CD8-positive, alpha-beta memory T cell (primary cell): Measurements from ENCODE around the gene CCDC187. TPM values are rescaled to one million over a fixed set of nuclear protein-coding genes. Genes with fewer than 3 reads are reported as not detected.
"Not testable (repeated sequence)": the region's sequence is repeated elsewhere in the genome, so short reads cannot be mapped to it uniquely, and the experiment has no call there.

ENCODE experiments used
- CTCF ChIA-PET: fragments of 350-600 bp; sonication (Branson Sonifier 250); formaldehyde crosslinking; loops from one replicate; lab custom pipeline; 2021; ENCODE audit warnings: antibody characterized with exemption; lab: Charles Lee
- POLR2A ChIA-PET: fragments of 350-600 bp; sonication (Branson Sonifier 250); formaldehyde crosslinking; loops from one replicate; lab custom pipeline; 2021; ENCODE audit warnings: antibody characterized with exemption; lab: Charles Lee
- DNase-seq, 5 donors: peaks; one replicate each; pipeline versions ENCODE4 v3.0.0 to v3.0.0-alpha.2; 2020 to 2022; ENCODE audit warnings: mixed read lengths in 1 of 5
- H3K27ac ChIP-seq: one replicate; pipeline ENCODE4 v1.7.0; 2013; ENCODE audit warnings: low read depth, mild to moderate bottlenecking, low read length, moderate library complexity
- H3K27me3 ChIP-seq: 2 replicates; pipeline ENCODE4 v1.7.0; 2013; ENCODE audit warnings: low read length, mild to moderate bottlenecking; ENCODE audit not compliant: insufficient read depth, poor library complexity, severe bottlenecking
- H3K36me3 ChIP-seq: 2 replicates; pipeline ENCODE4 v1.7.0; 2013; ENCODE audit warnings: mild to moderate bottlenecking, low read length, moderate library complexity; ENCODE audit not compliant: insufficient read depth
- H3K4me1 ChIP-seq: 2 replicates; pipeline ENCODE4 v1.7.0; 2013; ENCODE audit warnings: mild to moderate bottlenecking, low read length, moderate library complexity; ENCODE audit not compliant: insufficient read depth
- H3K4me3 ChIP-seq: 2 replicates; pipeline ENCODE4 v1.7.0; 2013; ENCODE audit warnings: mild to moderate bottlenecking, low read length
- H3K9me3 ChIP-seq: 2 replicates; pipeline ENCODE4 v1.7.0; 2013; ENCODE audit warnings: mild to moderate bottlenecking, low read length
- H3K27ac Mint-ChIP-seq, 8 donors: one replicate each; pipeline ENCODE4 v1.8.0; 2020 to 2021; ENCODE audit warnings: mixed read lengths in 8 of 8, mild to moderate bottlenecking in 6 of 8, inconsistent platforms in 3 of 8, moderate library complexity in 3 of 8
- H3K27me3 Mint-ChIP-seq, 2 donors: one replicate each; pipeline ENCODE4 v1.8.0; 2020 to 2021; ENCODE audit warnings: mixed read lengths in 2 of 2, mild to moderate bottlenecking in 1 of 2, moderate library complexity in 1 of 2
- H3K36me3 Mint-ChIP-seq, 3 donors: one replicate each; pipeline ENCODE4 v1.8.0; 2020 to 2021; ENCODE audit warnings: mixed read lengths in 3 of 3, inconsistent platforms in 1 of 3, mild to moderate bottlenecking in 1 of 3
- H3K4me1 Mint-ChIP-seq, 3 donors: one replicate each; pipeline ENCODE4 v1.8.0; 2020 to 2021; ENCODE audit warnings: mixed read lengths in 3 of 3, inconsistent platforms in 1 of 3, mild to moderate bottlenecking in 1 of 3
- H3K4me3 Mint-ChIP-seq, 7 donors: one replicate each; pipeline ENCODE4 v1.8.0; 2020 to 2021; ENCODE audit warnings: mixed read lengths in 7 of 7, mild to moderate bottlenecking in 6 of 7, moderate library complexity in 4 of 7, inconsistent platforms in 2 of 7
- H3K9me3 Mint-ChIP-seq, 5 donors: one replicate each; pipeline ENCODE4 v1.8.0; 2020 to 2022; ENCODE audit warnings: mixed read lengths in 5 of 5, mild to moderate bottlenecking in 3 of 5, moderate library complexity in 2 of 5, inconsistent platforms in 1 of 5
- polyA plus RNA-seq: library from polyadenylated mRNA; unstranded; fragments of 300-500 nt; fragmentation: Illumina TruSeq; gene quantifications from one replicate; pipeline ENCODE4 v1.2.3, GENCODE V29; 2021
- total RNA-seq, 2 experiments: library from RNA; stranded (reverse); gene quantifications; one replicate each; pipeline ENCODE4 v1.2.3, GENCODE V29; 2021

Gene CCDC187
- total and polyA plus RNA-seq, 3 experiments from 2014 or later = not detected

- no peaks in the 10 kb centered on the region for H3K9me3 ChIP-seq
- peaks cover 0 to 3% of the 10 kb centered on the region in 2 donors for H3K27me3 Mint-ChIP-seq
- ChIA-PET CTCF (no interaction called here), POLR2A (no interaction called here)
- no peak overlapping the region for H3K27ac ChIP-seq
- H3K4me1 ChIP-seq = no peaks in the 10 kb centered on the region
- no peaks in the 10 kb centered on the region for H3K36me3 Mint-ChIP-seq
- no peak for DNase-seq
- H3K27ac Mint-ChIP-seq = no peak overlapping the region
- H3K4me3 Mint-ChIP-seq = no peak overlapping the region
- no peaks in the 10 kb centered on the region for H3K36me3 ChIP-seq
- H3K4me3 ChIP-seq = no peak overlapping the region
- H3K27me3 ChIP-seq = no peaks in the 10 kb centered on the region
- peaks cover 0 to 2% (median 0%) of the 10 kb centered on the region in 5 donors for H3K9me3 Mint-ChIP-seq
- peaks cover 3 to 5% (median 4%) of the 10 kb centered on the region in 3 donors for H3K4me1 Mint-ChIP-seq
Observed at GRCh38 chr9:136321561-136321960, 17.7 kb upstream of the CCDC187 start.

DNA sequence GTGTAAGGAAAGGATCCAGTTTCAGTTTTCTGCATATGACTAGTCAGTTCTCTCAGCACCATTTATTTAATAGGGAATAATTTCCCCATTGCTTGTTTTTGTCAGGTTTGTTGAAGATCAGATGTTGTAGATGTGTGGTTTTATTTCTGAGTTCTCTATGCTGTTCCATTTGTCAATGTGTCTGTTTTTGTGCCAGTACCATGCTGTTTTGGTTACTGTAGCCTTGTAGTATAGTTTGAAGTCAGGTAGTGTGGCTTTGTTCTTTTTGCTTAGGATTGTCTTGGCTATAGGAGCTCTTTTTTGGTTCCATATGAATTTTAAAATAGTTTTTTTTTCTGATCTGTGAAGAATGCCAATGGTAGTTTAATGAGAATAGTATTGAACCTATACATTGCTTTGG, 17.1 kb upstream of the CCDC187 start:
- DNase-seq, H3K36me3 Mint-ChIP-seq, H3K4me3 Mint-ChIP-seq, H3K27ac ChIP-seq, H3K36me3 ChIP-seq, H3K4me1 ChIP-seq, H3K4me3 ChIP-seq, H3K9me3 Mint-ChIP-seq, H3K27me3 Mint-ChIP-seq, H3K9me3 ChIP-seq, CTCF ChIA-PET, H3K27me3 ChIP-seq, POLR2A ChIA-PET: not testable (repeated sequence)
- peak overlapping the region in 2 of 8 donors; percentile 10 to 57 for H3K27ac Mint-ChIP-seq
- peaks cover 9 to 11% (median 10%) of the 10 kb centered on the region in 3 donors for H3K4me1 Mint-ChIP-seq

DNA sequence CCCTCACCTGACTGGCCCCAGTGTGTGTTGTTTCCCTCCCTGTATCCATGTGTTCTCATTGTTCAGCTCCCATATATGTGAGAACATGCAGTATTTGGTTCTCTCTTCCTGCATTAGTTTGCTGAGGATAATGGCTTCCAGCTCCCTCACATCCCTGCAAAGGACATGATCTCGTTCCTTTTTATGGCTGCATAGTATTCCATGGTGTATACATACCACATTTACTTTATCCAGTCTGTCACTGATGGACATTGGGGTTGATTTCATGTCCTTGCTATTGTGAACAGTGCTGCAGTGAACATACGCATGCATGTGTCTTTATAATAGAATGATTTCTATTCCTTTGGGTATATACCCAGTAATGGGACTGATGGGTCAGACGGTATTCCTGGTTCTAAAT, 16.1 kb upstream of the CCDC187 start:
- H3K27ac Mint-ChIP-seq, H3K4me3 ChIP-seq, H3K27me3 ChIP-seq, H3K4me3 Mint-ChIP-seq, H3K4me1 ChIP-seq, H3K36me3 Mint-ChIP-seq, H3K9me3 ChIP-seq, H3K36me3 ChIP-seq, POLR2A ChIA-PET, DNase-seq, H3K27ac ChIP-seq, CTCF ChIA-PET: not testable (repeated sequence)
- Mint-ChIP-seq H3K27me3 (peaks cover 0 to 10% of the 10 kb centered on the region in 2 donors), H3K4me1 (peaks cover 11 to 20% (median 18%) of the 10 kb centered on the region in 3 donors), H3K9me3 (peaks cover 0 to 16% (median 12%) of the 10 kb centered on the region in 5 donors)

DNA sequence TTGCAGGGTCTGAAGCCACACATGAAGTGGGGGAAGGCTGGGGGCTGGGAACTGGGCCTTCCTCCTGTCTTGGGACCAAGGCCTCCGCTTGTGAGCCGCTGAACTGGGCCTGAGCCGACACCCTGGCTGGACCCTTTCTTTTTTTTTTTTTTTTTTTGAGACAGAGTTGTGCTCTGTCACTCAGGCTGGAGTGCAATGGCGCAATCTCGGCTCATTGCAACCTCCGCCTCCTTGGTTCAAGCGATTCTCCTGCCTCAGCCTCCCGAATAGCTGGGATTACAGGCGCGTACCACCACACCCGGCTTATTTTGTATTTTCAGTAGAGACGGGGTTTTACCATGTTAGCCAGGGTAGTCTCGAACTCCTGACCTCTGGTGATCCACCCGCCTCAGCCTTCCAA, 15.3 kb upstream of the CCDC187 start:
- H3K36me3 Mint-ChIP-seq, H3K27ac Mint-ChIP-seq, H3K4me3 ChIP-seq, H3K4me1 ChIP-seq, DNase-seq, H3K4me3 Mint-ChIP-seq, H3K27ac ChIP-seq, POLR2A ChIA-PET, H3K36me3 ChIP-seq, H3K27me3 ChIP-seq, CTCF ChIA-PET: not testable (repeated sequence)
- peaks cover 13% of the 10 kb centered on the region for H3K9me3 ChIP-seq
- H3K27me3 Mint-ChIP-seq = peaks cover 0 to 10% of the 10 kb centered on the region in 2 donors
- peaks cover 11 to 20% (median 18%) of the 10 kb centered on the region in 3 donors for H3K4me1 Mint-ChIP-seq
- H3K9me3 Mint-ChIP-seq = peaks cover 0 to 18% (median 12%) of the 10 kb centered on the region in 5 donors

GRCh38 chr9:136318776-136319241, 14.9 kb upstream of the CCDC187 start:
- POLR2A ChIA-PET = no interaction called here
- H3K36me3 ChIP-seq = no peaks in the 10 kb centered on the region
- no peak overlapping the region for H3K4me3 Mint-ChIP-seq
- DNase-seq = no peak
- CTCF ChIA-PET = no interaction called here
- peaks cover 0 to 7% (median 0%) of the 10 kb centered on the region in 3 donors for H3K36me3 Mint-ChIP-seq
- H3K9me3 Mint-ChIP-seq = peaks cover 0 to 18% (median 12%) of the 10 kb centered on the region in 5 donors
- H3K27ac Mint-ChIP-seq = no peak overlapping the region
- peaks cover 13% of the 10 kb centered on the region for H3K9me3 ChIP-seq
- H3K4me1 ChIP-seq = no peaks in the 10 kb centered on the region
- H3K4me1 Mint-ChIP-seq = peaks cover 11 to 20% (median 18%) of the 10 kb centered on the region in 3 donors
- H3K27ac ChIP-seq = no peak overlapping the region
- no peak overlapping the region for H3K4me3 ChIP-seq
- H3K27me3 ChIP-seq = no peaks in the 10 kb centered on the region
- H3K27me3 Mint-ChIP-seq = peaks cover 0 to 10% of the 10 kb centered on the region in 2 donors

- peaks cover 0 to 18% (median 12%) of the 10 kb centered on the region in 5 donors for H3K9me3 Mint-ChIP-seq
- Histone ChIP-seq H3K36me3 (no peaks in the 10 kb centered on the region), H3K4me1 (no peaks in the 10 kb centered on the region), H3K27ac (no peak overlapping the region), H3K27me3 (no peaks in the 10 kb centered on the region), H3K9me3 (peaks cover 13% of the 10 kb centered on the region), H3K4me3 (no peak overlapping the region)
- no peak overlapping the region for H3K27ac Mint-ChIP-seq
- H3K4me1 Mint-ChIP-seq = peaks cover 11 to 20% (median 18%) of the 10 kb centered on the region in 3 donors
- DNase-seq = no peak
- ChIA-PET POLR2A (no interaction called here), CTCF (no interaction called here)
- peaks cover 0 to 7% (median 0%) of the 10 kb centered on the region in 3 donors for H3K36me3 Mint-ChIP-seq
- peaks cover 0 to 10% of the 10 kb centered on the region in 2 donors for H3K27me3 Mint-ChIP-seq
- no peak overlapping the region for H3K4me3 Mint-ChIP-seq
Observed at GRCh38 chr9:136318111-136318775, 14.3 kb upstream of the CCDC187 start.

GRCh38 chr9:136317695-136318094, 13.8 kb upstream of the CCDC187 start:
- peaks cover 0 to 7% (median 0%) of the 10 kb centered on the region in 3 donors for H3K36me3 Mint-ChIP-seq
- no peak overlapping the region for H3K4me3 Mint-ChIP-seq
- CTCF ChIA-PET = no interaction called here
- no peak overlapping the region for H3K27ac Mint-ChIP-seq
- Histone ChIP-seq H3K9me3 (peaks cover 13% of the 10 kb centered on the region), H3K4me3 (no peak overlapping the region), H3K27ac (no peak overlapping the region), H3K36me3 (no peaks in the 10 kb centered on the region), H3K27me3 (no peaks in the 10 kb centered on the region), H3K4me1 (no peaks in the 10 kb centered on the region)
- peaks cover 0 to 18% (median 12%) of the 10 kb centered on the region in 5 donors for H3K9me3 Mint-ChIP-seq
- peaks cover 0 to 14% of the 10 kb centered on the region in 2 donors for H3K27me3 Mint-ChIP-seq
- peaks cover 11 to 20% (median 18%) of the 10 kb centered on the region in 3 donors for H3K4me1 Mint-ChIP-seq
- no peak for DNase-seq
- POLR2A ChIA-PET = no interaction called here

GRCh38 chr9:136316896-136317676, 13.2 kb upstream of the CCDC187 start:
- Mint-ChIP-seq H3K9me3 (peaks cover 0 to 18% (median 12%) of the 10 kb centered on the region in 5 donors), H3K27ac (peak overlapping the region in 7 of 8 donors; percentile 71 to 97 (median 92)), H3K4me1 (peaks cover 11 to 20% (median 18%) of the 10 kb centered on the region in 3 donors), H3K36me3 (peaks cover 0 to 7% (median 0%) of the 10 kb centered on the region in 3 donors), H3K27me3 (peaks cover 0 to 14% of the 10 kb centered on the region in 2 donors), H3K4me3 (peak overlapping the region in 4 of 7 donors; percentile 58 to 81 (median 78))
- Histone ChIP-seq H3K9me3 (peaks cover 13% of the 10 kb centered on the region), H3K4me1 (no peaks in the 10 kb centered on the region), H3K27me3 (no peaks in the 10 kb centered on the region), H3K36me3 (no peaks in the 10 kb centered on the region), H3K27ac (peak overlapping the region; percentile 47), H3K4me3 (no peak overlapping the region)
- ChIA-PET CTCF (no interaction called here), POLR2A (no interaction called here)
- no peak for DNase-seq
